Right lobe of liver (tissue), 6 donors: ENCODE data around the gene SCTR. TPM values are rescaled to one million over a fixed set of nuclear protein-coding genes. Genes with fewer than 3 reads are reported as not detected.

Source experiments
- ATAC-seq, 4 donors: fragments of 200-7000 bp; cut with Tn5 transposase; one replicate each; pipeline ENCODE4 v1.9.1; 2020; ENCODE audit warnings: mild to moderate bottlenecking in 4 of 4, moderate library complexity in 4 of 4
- DNase-seq, 3 donors: peaks; one replicate each; pipeline ENCODE4 v3.0.0-alpha.2; 2020
- H3K27ac ChIP-seq, 3 donors: fragments of 200-600 bp; one replicate each; pipeline ENCODE4 v1.8.0; 2022
- H3K27me3 ChIP-seq, 2 donors: fragments of 200-600 bp; one replicate each; pipeline ENCODE4 v1.8.0; 2022
- H3K36me3 ChIP-seq, 4 donors: fragments of 200-600 bp; sonication (generic) in 1 of 4; one replicate each; pipeline versions ENCODE4 v1.5.1 to v1.8.0; 2017 to 2022; ENCODE audit warnings: control low read depth in 1 of 4
- H3K4me1 ChIP-seq, 4 donors: fragments of 200-600 bp; sonication (generic) in 1 of 4; one replicate each; pipeline versions ENCODE4 v1.5.1 to v1.8.0; 2017 to 2022; ENCODE audit warnings: control low read depth in 1 of 4
- H3K4me3 ChIP-seq, 3 donors: fragments of 200-600 bp; one replicate each; pipeline ENCODE4 v1.8.0; 2022
- H3K9me3 ChIP-seq, 4 donors: fragments of 200-600 bp; sonication (generic) in 1 of 4; one replicate each; pipeline versions ENCODE4 v1.5.1 to v1.8.0; 2017 to 2022; ENCODE audit warnings: control low read depth in 1 of 4
- POLR2A ChIP-seq: fragments of 450-650 bp; IDR thresholded peaks from one replicate; pipeline ENCODE4 v1.6.1; 2017; ENCODE audit warnings: antibody characterized with exemption, mild to moderate bottlenecking
- WGBS: methylation state at CpG from one replicate; pipeline ENCODE4 v1.1.6; 2018; ENCODE audit warnings: low coverage, low lambda C conversion rate; ENCODE audit not compliant: insufficient coverage; ENCODE audit errors: missing lambda C conversion rate; 5-methylcytosine and 5-hydroxymethylcytosine counted together
- intact Hi-C, 2 donors: fragments of 100-400 bp; cut with DNase I; formaldehyde crosslinking; loops; one replicate each; pipeline versions ENCODE4 v1.11.2 to v1.14.1; 2022
- total RNA-seq, 6 experiments: library from RNA; depleted of rRNA in 2 of 6; stranded (reverse); fragments of >200 nt in 2 of 6; fragmentation: NEBNext Ultra II Directional in 3 of 6; extraction: Animal tissue kit (Norgen Biotek cat#: 25700) in 3 of 6; gene quantifications; one replicate each; pipeline versions ENCODE4 v1.1.0 to v1.2.4, GENCODE V29; 2016 to 2023
- TF ChIP-seq, protein P1 (sequence below), 4 donors: fragments of 200-600 bp in 3 of 4; fragments of 450-650 bp in 1 of 4; IDR thresholded peaks; one replicate each; pipeline versions ENCODE4 v1.5.1 to v1.8.0; 2016 to 2022; ENCODE audit warnings: antibody characterized with exemption in 4 of 4, mild to moderate bottlenecking in 2 of 4
- donor health status: DM: no; HTN: yes; CAD: no.
- donor health status: DM: no; HTN: no; CAD: no.
- donor health status: DM: no; HTN: no; CAD: no.
- donor health status: DM: no; HTN: yes; CAD: no.
- donor health status: DM: no; HTN: yes; CAD: no.

The SCTR gene
- total RNA-seq, 6 experiments from 2014 or later, result 0.12 to 0.38 (median 0.35) TPM; not detected in 2

DNA sequence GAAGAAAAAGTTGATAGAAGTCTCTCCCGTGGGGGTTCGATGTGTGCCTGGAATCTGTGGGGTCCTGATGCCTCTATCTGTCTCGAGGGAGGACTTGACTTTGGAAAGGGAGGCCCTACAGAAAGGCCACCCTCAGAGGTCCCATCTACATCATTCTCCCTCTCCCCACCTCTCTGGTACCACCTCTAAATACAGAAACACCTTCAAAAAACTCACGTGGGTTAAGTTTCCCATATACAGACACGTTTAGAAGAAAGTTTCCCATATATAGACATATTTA is 97.9 kb downstream of the SCTR start:
- Histone ChIP-seq H3K27me3 (no peaks in the 10 kb centered on the region), H3K36me3 (no peaks in the 10 kb centered on the region), H3K9me3 (no peaks in the 10 kb centered on the region), H3K4me3 (no peak overlapping the region), H3K4me1 (peaks cover 2 to 53% (median 25%) of the 10 kb centered on the region in 4 donors), H3K27ac (peak overlapping the region; percentile 43 to 98 (median 86))
- peak in 1 of 3 donors; percentile 33 for DNase-seq
- 23% methylated on average over 4 of the region's 5 CpGs for WGBS
- TF ChIP-seq, protein P1, sequence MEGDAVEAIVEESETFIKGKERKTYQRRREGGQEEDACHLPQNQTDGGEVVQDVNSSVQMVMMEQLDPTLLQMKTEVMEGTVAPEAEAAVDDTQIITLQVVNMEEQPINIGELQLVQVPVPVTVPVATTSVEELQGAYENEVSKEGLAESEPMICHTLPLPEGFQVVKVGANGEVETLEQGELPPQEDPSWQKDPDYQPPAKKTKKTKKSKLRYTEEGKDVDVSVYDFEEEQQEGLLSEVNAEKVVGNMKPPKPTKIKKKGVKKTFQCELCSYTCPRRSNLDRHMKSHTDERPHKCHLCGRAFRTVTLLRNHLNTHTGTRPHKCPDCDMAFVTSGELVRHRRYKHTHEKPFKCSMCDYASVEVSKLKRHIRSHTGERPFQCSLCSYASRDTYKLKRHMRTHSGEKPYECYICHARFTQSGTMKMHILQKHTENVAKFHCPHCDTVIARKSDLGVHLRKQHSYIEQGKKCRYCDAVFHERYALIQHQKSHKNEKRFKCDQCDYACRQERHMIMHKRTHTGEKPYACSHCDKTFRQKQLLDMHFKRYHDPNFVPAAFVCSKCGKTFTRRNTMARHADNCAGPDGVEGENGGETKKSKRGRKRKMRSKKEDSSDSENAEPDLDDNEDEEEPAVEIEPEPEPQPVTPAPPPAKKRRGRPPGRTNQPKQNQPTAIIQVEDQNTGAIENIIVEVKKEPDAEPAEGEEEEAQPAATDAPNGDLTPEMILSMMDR (IDR thresholded peaks at IDR 0.05), result no peak
- TF ChIP-seq POLR2A, result no peak
- intact Hi-C loops, result no loop called here
- no peak for ATAC-seq

DNA sequence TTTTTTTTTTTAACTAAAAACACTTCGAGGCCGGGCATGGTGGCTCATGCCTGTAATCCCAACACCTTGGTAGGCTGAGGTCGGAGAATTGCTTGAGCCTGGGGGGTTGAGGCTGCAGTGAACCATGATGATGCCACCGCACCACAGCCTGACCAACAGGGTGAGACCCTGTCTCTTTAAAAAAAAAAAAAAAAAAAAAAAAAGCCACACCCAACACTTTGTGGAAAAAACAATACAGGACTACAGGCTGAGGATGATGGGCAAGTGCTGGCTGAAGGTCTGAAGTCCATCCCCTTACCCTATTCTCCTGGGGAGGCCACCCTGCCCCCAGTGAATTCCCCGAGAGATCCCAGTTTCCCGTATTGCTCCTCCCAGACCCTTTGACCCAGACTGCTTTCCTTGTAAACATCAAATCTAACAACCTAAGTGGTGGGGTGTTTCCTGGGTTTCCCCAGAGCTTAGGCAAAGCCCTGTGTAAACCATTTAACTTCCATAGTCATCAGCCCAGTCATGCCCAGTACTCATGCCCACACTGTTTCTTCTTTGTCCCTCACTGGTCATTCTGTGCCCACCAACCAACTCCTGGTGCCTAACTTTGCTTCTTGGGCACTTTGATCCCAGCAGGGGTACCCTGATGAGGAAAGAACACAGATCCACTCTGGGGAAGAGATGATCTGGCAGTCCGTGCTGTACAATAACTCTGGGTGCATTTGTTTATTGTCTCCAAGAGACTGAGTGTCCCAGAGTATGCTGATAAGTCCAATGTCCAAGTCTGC is 98.5 kb downstream of the SCTR start:
- intact Hi-C loops, result no loop called here
- peak; percentile 15 to 62 (median 46) for ATAC-seq
- TF ChIP-seq, protein P1 (IDR thresholded peaks at IDR 0.05), result no peak
- TF ChIP-seq POLR2A, result no peak
- Histone ChIP-seq H3K27me3 (no peaks in the 10 kb centered on the region), H3K4me3 (no peak overlapping the region), H3K4me1 (peaks cover 2 to 53% (median 25%) of the 10 kb centered on the region in 4 donors), H3K9me3 (no peaks in the 10 kb centered on the region), H3K27ac (peak overlapping the region; percentile 43 to 98 (median 86)), H3K36me3 (no peaks in the 10 kb centered on the region)
- WGBS, result 65% methylated on average over 7 of the region's 7 CpGs
- DNase-seq, result peak in 1 of 3 donors; percentile 23

DNA sequence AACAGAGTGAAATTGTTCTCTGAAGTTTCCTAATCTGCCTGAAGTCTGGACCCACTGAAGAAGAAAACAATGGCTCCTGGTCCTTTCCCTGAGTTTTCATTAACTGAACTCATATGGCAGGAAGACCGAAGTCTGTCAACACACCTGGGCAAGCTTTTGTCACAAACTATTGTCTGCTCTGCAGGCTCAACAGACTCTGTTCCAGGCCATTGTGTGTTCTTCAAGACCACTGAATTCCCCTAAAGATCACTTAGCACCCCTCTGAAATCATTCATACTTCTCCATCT is 99.2 kb downstream of the SCTR start:
- TF ChIP-seq, protein P1 (IDR thresholded peaks at IDR 0.05), result no peak
- 100% methylated on average over 1 of the region's 1 CpG for WGBS
- ATAC-seq (no peak), DNase-seq (no peak)
- no peaks in the 10 kb centered on the region for H3K36me3 ChIP-seq
- H3K9me3 ChIP-seq, result no peaks in the 10 kb centered on the region
- no peak overlapping the region for H3K4me3 ChIP-seq
- H3K27ac ChIP-seq, result no peak overlapping the region
- intact Hi-C loops, result no loop called here
- H3K27me3 ChIP-seq, result no peaks in the 10 kb centered on the region
- peaks cover 2 to 46% (median 24%) of the 10 kb centered on the region in 4 donors for H3K4me1 ChIP-seq

DNA sequence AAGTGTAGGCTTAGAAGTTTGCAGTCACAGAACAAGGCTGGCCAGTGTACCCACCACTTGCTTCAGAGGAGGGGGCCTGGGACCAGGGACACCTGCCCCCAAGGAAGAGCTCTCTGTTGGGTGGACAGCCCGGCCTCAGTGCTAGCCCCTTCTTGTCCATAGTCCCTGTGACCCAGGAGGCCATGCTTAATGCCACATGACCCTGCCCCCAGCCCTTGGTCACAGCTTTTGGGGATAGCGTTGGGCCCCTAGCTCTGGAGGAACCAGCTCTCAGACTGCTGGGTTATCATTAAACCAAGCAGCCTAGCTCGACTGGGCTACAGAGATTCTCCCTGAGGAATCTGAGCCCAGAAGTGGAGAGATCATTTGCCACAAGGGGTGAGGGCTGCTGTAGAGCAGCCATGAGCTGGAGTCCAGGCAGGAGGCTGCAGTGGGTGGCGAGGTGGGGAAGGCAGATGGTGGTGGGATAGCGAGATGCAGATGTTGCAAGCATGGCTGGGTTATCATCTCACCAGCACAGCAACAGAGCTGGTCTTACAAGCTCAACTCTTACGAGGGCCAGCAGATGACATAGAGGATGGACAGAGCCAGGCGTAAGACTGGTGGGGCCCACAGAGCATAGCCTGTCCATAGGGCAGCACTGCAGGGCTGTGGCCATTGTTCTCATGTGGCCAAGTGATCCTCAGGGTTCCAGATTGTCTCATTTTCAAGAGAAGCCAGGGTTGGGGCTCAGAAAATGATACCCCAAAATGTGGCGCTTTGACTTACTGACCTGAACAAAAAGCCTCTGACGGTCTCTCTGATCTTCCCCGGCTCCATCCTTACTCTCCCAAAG is 99.8 kb downstream of the SCTR start:
- no peak overlapping the region for H3K27ac ChIP-seq
- H3K4me1 ChIP-seq, result peaks cover 2 to 41% (median 21%) of the 10 kb centered on the region in 4 donors
- TF ChIP-seq, protein P1 (IDR thresholded peaks at IDR 0.05), result no peak
- TF ChIP-seq POLR2A, result no peak
- intact Hi-C loops, result no loop called here
- ATAC-seq (no peak), DNase-seq (peak in 1 of 3 donors; percentile 38)
- no peaks in the 10 kb centered on the region for H3K36me3 ChIP-seq
- H3K27me3 ChIP-seq, result no peaks in the 10 kb centered on the region
- no peaks in the 10 kb centered on the region for H3K9me3 ChIP-seq
- 67% methylated on average over 2 of the region's 10 CpGs for WGBS
- H3K4me3 ChIP-seq, result no peak overlapping the region
